ENCODE results near the gene PTMA.

DNA sequence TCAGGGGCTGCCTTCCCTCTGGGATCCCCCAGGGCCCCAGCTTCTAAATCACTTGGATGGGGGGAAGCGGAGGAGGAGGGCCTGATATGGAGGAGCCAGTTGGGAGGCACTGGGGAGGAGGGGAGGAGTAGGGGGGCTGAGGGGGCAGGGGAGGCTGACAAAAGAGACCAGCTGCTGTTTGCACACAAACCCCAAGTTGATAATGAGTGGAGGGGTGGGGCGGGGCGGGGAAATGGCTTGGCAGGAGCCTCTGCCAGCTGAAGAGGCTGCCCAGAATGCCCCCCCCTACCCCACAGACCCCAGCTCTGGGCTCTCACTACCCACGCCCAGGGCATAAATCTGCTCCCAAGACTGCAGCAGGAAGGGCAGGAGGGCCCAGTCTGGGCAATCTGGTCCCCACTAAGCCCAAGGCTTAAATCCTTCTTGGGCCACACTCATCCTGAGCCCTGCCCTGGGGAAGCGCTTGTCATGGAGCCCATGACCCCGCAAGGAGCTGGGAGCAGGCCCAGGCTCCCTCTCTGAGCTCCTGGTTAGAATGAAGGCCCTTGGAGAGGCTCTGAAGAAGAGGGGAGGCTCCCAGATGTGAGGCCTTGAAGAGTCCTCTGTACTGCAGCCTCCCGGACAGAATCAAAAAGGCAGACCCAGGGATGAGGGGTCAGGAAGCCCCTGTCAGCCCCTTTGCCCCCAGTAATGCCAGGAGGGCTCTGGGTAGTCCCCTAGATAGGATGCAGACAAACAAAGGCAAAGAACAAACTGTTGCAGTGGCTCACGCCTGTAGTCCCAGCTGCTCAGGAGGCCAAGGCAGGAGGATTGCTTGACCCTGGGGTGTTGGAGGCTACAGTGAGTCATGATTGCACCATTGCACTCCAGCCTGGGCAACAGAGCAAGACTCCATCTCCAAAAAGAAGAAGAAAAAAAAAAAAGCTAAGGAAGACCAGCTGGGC, 24.8 kb upstream of the PTMA start:
- TF ChIP-seq, protein P1, sequence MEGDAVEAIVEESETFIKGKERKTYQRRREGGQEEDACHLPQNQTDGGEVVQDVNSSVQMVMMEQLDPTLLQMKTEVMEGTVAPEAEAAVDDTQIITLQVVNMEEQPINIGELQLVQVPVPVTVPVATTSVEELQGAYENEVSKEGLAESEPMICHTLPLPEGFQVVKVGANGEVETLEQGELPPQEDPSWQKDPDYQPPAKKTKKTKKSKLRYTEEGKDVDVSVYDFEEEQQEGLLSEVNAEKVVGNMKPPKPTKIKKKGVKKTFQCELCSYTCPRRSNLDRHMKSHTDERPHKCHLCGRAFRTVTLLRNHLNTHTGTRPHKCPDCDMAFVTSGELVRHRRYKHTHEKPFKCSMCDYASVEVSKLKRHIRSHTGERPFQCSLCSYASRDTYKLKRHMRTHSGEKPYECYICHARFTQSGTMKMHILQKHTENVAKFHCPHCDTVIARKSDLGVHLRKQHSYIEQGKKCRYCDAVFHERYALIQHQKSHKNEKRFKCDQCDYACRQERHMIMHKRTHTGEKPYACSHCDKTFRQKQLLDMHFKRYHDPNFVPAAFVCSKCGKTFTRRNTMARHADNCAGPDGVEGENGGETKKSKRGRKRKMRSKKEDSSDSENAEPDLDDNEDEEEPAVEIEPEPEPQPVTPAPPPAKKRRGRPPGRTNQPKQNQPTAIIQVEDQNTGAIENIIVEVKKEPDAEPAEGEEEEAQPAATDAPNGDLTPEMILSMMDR (IDR thresholded peaks at IDR 0.05; ENCODE audit: low read length): no peak
- no peak for TF ChIP-seq EZH2 (IDR thresholded peaks at IDR 0.05; ENCODE audit: borderline replicate concordance, low read length)
